ENCODE measurements around the gene CBLL2.

GRCh38 chrX:22246620-22247019 lies 26.1 kb upstream of the CBLL2 start:
- TF ChIP-seq CTCF (IDR thresholded peaks at IDR 0.05; ENCODE audit: extremely low read depth in 1 of 2, insufficient read depth in 1 of 2, low read depth in 1 of 2, low read length in 2 of 2) (no peak), POLR2AphosphoS5 (IDR thresholded peaks at IDR 0.05; ENCODE audit: insufficient read depth, low read depth, low read length) (no peak), POLR2A (IDR thresholded peaks at IDR 0.05; ENCODE audit: low read depth, low read length) (no peak), GATA2 (IDR thresholded peaks at IDR 0.05; ENCODE audit: insufficient read depth, insufficient read length, low read depth, low read length) (no peak), MAX (IDR thresholded peaks at IDR 0.05; ENCODE audit: insufficient read depth, insufficient read length) (no peak), MYC (IDR thresholded peaks at IDR 0.05; ENCODE audit: low read depth, low read length) (no peak), EZH2 (IDR thresholded peaks at IDR 0.05; ENCODE audit: borderline replicate concordance, low read depth, low read length, severe bottlenecking) (no peak), JUN (IDR thresholded peaks at IDR 0.05; ENCODE audit: borderline replicate concordance, insufficient read depth, insufficient read length, low read depth) (no peak), FOS (IDR thresholded peaks at IDR 0.05; ENCODE audit: borderline replicate concordance, insufficient read depth, low read length) (no peak)

All from endothelial cell of umbilical vein (primary cell).